GM15510 (cell line): ENCODE data around the gene PARP15.

Experiments
- POLR2A ChIP-seq: IDR thresholded peaks from 3 replicates; pipeline ENCODE4 v1.6.1; 2011; ENCODE audit warnings: borderline replicate concordance; ENCODE audit not compliant: insufficient read length; ENCODE audit errors: extremely low read depth

The PARP15 gene

GRCh38 chr3:122560680-122561079 is 16.8 kb upstream of the PARP15 start:
- TF ChIP-seq POLR2A, result no peak

DNA sequence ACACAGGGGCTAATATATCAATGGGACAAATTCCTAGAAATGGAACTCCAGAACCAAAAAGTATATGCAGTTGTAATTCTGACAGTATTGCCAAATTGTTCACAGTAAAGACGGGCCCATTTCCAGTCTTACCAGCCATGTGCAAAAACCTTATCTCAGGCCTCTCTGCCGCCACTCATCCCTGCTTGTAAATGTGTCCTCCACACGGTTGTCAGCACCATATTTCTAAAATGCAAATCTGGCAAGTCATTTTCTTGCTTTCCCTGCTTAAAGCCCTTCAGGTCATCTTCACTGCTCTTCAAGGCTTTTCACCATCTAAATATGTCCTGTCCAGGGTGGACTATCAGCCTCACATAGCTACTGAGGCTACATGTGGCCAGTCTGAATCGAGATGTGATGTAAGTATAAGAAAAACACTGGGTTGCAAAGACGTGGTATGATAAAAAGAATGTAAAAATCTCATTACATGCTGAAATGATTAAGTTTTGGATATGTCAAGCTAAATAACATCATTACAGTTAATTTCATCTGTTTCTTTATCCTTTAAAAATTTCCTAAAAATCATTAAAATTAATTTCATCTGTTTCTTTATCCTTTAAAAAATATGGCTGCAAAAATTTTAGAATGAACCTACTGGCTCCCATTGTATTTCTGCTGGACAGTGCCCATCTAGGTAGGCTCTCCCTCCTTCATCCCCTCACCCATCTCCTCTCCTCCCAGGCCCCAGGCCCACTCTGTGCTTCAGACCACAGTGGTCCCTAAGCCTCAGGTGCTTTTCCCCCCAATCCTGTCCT is 14.3 kb upstream of the PARP15 start:
- TF ChIP-seq POLR2A, result no peak

GRCh38 chr3:122563717-122564025 is 13.8 kb upstream of the PARP15 start:
- TF ChIP-seq POLR2A, result no peak

DNA sequence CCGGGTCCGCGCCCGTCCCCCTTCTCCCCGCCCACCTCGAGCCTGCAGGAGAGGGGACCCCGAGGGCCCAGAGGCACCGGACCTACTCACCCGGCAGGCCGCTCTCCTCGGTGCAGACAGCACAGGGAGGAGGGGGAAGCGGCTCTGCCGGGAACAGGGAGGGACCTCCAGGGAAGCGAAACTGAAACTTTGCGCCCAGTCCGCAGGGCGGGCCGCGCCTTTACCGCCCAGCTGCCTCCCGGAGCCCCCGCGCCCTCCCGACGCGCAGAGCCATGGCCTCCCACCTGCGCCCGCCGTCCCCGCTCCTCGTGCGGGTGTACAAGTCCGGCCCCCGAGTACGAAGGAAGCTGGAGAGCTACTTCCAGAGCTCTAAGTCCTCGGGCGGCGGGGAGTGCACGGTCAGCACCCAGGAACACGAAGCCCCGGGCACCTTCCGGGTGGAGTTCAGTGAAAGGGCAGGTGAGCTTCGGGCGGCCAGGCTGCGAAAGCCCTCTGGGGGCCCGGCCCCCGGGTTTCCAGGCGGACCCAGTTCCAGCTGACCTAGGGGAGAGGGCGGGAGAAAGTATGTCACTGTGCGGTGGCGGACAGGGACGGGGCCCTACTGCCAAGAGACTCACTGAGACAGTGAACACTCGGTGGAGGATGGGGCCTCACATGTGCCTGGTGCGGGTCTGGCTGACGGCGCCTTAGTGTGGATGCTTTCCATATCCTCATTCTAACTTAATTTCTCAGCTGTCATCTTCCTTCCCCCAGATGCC is 13.1 kb upstream of the PARP15 start, which contains the start of the genes DTX3L and PARP9:
TSS of gene DTX3L (plus strand) at position 184 of the 758 bp plus-strand sequence. CDS start at position 273, 89 bp downstream.
TSS of gene PARP9 (minus strand) at position 146 of the 758 bp plus-strand sequence. CDS start 4,680 bp downstream, outside the sequence.
- peak; percentile 58 for TF ChIP-seq POLR2A

- TF ChIP-seq POLR2A, result no peak
Observed at GRCh38 chr3:122568755-122569154, 8.7 kb upstream of the PARP15 start.

DNA sequence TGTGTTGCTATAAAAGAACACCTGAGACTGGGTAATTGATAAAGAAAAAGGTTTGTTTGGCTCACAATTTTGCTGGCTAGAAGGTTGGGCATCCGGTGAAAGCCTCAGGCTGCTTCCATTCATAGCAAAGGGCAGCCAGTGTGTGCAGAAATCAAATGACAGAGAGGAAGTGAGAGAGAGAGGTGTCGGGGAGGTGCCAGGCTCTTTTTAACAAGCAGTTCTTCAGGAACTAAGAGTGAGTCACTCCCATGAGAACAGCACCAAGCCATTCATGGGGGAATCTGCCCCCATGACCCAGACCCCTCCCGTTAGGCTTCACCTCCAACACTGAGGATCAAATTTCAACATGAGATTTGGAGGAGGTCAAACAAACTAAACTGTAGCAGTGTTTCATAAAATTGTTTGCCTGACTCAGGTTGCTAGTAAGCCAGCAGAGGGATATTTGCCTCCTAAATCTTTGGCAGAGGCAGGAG is 4.5 kb upstream of the PARP15 start:
- no peak for TF ChIP-seq POLR2A

DNA sequence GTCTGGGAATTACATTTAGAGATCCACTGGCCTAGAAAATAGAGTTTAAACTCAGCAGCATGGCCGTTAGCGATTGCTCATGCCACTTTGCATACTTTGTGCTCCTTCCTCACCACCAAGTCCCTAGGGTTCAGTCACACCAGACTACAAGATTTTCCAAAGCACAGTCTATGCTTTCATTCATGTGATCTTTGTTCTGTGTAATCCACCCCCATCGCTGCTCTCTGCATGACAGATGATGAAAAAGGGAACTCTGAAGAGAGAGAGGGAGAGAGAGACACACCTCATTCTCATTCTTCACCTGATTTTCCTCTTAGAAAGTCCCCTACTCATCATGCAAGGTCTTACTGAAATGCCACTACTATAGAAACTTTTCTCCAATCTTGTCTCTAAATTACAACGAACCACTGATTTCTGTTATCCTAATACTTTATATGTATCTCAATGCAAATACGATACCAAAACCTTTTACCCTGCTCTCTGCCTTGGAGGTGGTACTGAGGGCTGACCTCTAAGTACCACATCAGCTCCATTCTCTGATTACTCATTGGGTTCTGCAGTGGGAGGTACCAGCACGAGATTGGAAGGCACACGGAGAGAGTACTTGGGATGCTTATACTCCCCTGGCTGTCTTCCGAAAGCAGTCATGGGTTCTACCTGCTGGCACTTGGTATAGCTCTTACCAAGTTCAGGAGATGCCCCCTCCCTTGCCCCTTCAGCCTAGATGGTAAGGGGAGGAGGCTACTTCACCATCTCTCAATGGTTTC is 1.1 kb upstream of the PARP15 start:
- TF ChIP-seq POLR2A, result peak; percentile 35

GRCh38 chr3:122578069-122578740 is 755 bp downstream of the PARP15 start:
- no peak for TF ChIP-seq POLR2A

GRCh38 chr3:122580470-122580869 is 3.0 kb downstream of the PARP15 start:
- TF ChIP-seq POLR2A, result no peak

DNA sequence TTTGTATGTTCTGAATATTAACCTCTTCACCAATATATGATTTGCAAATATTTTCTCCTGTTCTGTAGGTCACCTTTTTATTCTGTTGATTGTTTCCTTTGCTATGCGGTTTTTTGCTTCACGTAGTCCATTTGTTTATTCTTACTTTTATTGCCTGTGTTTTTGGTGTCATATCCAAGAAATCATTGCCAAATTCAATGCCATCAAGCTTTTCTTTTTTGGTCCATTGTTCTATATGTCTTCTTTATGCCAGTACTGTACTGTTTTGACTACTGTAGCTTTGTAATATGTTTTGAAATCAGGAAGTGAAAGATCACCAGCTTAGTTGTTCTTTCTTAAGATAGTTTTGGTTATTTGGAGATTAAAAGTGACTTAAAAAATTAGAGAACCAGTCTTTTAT is 4.2 kb downstream of the PARP15 start:
- TF ChIP-seq POLR2A, result no peak

DNA sequence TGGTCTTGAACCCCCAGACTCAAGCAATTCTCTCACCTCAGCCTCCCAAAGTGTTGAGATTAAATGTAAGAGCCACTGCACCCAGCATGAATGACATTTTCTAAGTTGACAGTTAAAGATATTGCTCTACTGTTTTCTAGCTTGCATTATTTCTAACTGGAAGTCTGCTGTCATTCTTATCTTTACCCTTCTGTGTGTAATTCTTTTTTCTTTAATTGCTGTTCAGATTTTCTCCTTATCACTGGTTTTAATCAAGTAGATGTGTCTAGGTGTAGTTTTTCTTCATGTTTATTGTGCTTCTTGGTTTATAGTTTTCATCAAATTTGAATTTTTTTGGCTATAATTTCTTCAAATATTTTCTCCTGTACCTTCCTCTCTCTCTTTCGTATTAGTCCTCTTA is 4.9 kb downstream of the PARP15 start:
- TF ChIP-seq POLR2A, result no peak

GRCh38 chr3:122586098-122586497 is 8.6 kb downstream of the PARP15 start:
- no peak for TF ChIP-seq POLR2A

- TF ChIP-seq POLR2A, result no peak
Observed at GRCh38 chr3:122586773-122587485, 9.5 kb downstream of the PARP15 start.

DNA sequence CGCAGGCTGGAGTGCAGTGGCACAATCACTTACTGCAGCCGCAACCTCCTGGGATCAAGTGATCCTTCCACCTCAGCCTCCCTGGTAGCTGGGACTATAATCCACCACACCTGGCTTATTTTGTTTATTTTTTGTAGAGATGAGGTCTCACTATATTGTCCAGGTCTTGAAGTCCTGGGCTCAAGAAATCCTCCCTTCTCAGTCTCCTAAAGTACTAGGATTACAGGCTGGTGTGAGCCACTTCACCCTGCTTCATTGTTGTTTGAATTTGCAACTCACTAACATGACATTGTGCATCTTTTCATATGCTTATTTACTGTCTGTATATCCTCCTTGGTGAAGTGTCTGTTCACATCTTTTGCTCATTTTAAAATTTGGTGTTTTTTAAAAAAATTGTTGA is 10.1 kb downstream of the PARP15 start:
- TF ChIP-seq POLR2A, result no peak
